ENCODE measurements around the gene PRKAB1.
A peak's percentile ranks its signal among the peaks of the same experiment; 100 is the strongest.
"Not testable (repeated sequence)": the region's sequence is repeated elsewhere in the genome, so short reads cannot be mapped to it uniquely, and the experiment has no call there.

PRKAB1 gene

GRCh38 chr12:119667577-119668323, at the start of gene PRKAB1:
TSS of gene PRKAB1 (plus strand) at chr12:119668133. CDS start at chr12:119668245, 112 bp downstream.
- DNase-seq = peak; percentile 89

- not testable (repeated sequence) for DNase-seq
Measured at GRCh38 chr12:119618328-119618896, 49.5 kb upstream of the PRKAB1 start.

GRCh38 chr12:119620490-119620889, 47.4 kb upstream of the PRKAB1 start:
- DNase-seq = no peak

- DNase-seq = no peak
Measured at GRCh38 chr12:119621878-119622277, 46.1 kb upstream of the PRKAB1 start.

- peak; percentile 7 for DNase-seq
Measured at GRCh38 chr12:119624966-119625365, 43.0 kb upstream of the PRKAB1 start.

GRCh38 chr12:119627019-119627643, 40.8 kb upstream of the PRKAB1 start:
- no peak for DNase-seq

- DNase-seq = no peak
Measured at GRCh38 chr12:119627686-119628085, 40.2 kb upstream of the PRKAB1 start.

GRCh38 chr12:119630223-119630780, 37.6 kb upstream of the PRKAB1 start:
- DNase-seq = no peak

GRCh38 chr12:119630962-119631550, 36.9 kb upstream of the PRKAB1 start:
- no peak for DNase-seq

GRCh38 chr12:119631930-119632678, 35.8 kb upstream of the PRKAB1 start:
- no peak for DNase-seq

GRCh38 chr12:119634743-119635142, 33.2 kb upstream of the PRKAB1 start:
- no peak for DNase-seq

GRCh38 chr12:119642986-119643385, 24.9 kb upstream of the PRKAB1 start:
- DNase-seq = no peak

- DNase-seq = no peak
Measured at GRCh38 chr12:119644930-119645329, 23.0 kb upstream of the PRKAB1 start.

- no peak for DNase-seq
Measured at GRCh38 chr12:119645535-119646059, 22.3 kb upstream of the PRKAB1 start.

GRCh38 chr12:119649202-119649808, 18.6 kb upstream of the PRKAB1 start:
- DNase-seq = no peak

GRCh38 chr12:119652665-119653064, 15.3 kb upstream of the PRKAB1 start:
- no peak for DNase-seq

- not testable (repeated sequence) for DNase-seq
Measured at GRCh38 chr12:119657001-119657400, 10.9 kb upstream of the PRKAB1 start.

- not testable (repeated sequence) for DNase-seq
Measured at GRCh38 chr12:119658166-119658565, 9.8 kb upstream of the PRKAB1 start.

- peak; percentile 16 for DNase-seq
Measured at GRCh38 chr12:119659289-119659897, 8.5 kb upstream of the PRKAB1 start.

- DNase-seq = no peak
Measured at GRCh38 chr12:119660076-119660475, 7.9 kb upstream of the PRKAB1 start.

- DNase-seq = no peak
Measured at GRCh38 chr12:119661882-119662281, 6.1 kb upstream of the PRKAB1 start.

Data from NCI-H1417 treated with DMSO at 0.1 percent for 48 hours (cell line).